ENCODE measurements around the gene HHIPL1. TPM values are rescaled to one million over a fixed set of nuclear protein-coding genes. Genes with fewer than 3 reads are reported as not detected.

The HHIPL1 gene
- total RNA-seq, 2 experiments from 2014 or later, result 0.25 to 0.72 TPM

DNA sequence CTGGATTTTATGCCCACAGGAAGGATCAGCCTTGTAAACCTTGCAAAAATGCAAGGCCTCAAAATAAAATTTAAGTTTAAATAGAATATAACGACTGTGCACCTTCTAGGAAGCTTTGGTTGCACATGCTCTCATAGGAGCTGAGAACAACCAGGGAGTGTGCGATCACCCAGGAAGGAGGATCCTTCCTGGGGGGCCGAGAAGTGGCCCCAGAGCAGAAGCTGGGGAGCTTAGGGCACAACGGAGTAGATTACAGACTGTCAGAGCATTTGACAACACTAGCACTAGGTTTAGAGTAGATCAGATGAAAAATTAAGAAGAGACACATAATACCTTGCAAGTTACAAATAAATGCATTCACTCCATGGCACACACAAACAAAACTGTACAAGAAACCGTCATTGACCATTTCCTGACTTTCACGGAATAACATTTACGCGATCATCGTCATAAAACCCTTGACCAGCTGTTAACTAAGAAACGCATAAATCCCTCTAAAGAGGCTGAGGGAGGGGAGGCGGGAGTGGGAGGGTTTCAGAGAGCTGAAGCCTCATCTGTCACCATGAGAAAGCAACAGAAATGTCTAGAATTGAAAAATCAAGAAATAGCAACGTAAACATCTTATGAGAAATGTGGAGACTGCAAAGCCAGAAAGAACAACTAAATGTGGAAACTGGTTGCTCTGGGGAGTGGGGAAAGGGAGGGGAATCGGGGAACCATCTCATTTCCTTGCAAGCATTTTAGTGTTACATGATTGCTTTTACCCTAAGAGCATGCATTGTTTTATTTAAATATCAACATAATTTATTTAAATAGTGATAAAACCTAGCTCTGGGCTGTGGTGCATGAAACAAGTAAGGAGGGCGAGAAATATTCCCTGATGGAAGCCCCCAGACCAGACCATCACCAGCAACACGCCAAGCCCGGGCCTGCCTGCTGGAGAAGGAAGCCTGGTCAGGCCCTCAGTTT, 27.8 kb upstream of the HHIPL1 start:
- no peak for TF ChIP-seq EZH2phosphoT487 (IDR thresholded peaks at IDR 0.05; ENCODE audit: borderline replicate concordance, low read depth, low read length)
- TF ChIP-seq, protein P1, sequence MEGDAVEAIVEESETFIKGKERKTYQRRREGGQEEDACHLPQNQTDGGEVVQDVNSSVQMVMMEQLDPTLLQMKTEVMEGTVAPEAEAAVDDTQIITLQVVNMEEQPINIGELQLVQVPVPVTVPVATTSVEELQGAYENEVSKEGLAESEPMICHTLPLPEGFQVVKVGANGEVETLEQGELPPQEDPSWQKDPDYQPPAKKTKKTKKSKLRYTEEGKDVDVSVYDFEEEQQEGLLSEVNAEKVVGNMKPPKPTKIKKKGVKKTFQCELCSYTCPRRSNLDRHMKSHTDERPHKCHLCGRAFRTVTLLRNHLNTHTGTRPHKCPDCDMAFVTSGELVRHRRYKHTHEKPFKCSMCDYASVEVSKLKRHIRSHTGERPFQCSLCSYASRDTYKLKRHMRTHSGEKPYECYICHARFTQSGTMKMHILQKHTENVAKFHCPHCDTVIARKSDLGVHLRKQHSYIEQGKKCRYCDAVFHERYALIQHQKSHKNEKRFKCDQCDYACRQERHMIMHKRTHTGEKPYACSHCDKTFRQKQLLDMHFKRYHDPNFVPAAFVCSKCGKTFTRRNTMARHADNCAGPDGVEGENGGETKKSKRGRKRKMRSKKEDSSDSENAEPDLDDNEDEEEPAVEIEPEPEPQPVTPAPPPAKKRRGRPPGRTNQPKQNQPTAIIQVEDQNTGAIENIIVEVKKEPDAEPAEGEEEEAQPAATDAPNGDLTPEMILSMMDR (conservative IDR thresholded peaks at IDR 0.05; ENCODE audit: low read length), result no peak
- ChIA-PET CTCF (ENCODE audit: unreplicated experiment) (interaction anchor here (0.5 kb wide), 1 partner anchor 16 kb away, joined by 3 read pairs; no protein-coding TSS in a partner anchor), POLR2A (no interaction called here)
- no peak overlapping the region for H3K4me2 ChIP-seq (ENCODE audit: low read length)
- no peaks in the 10 kb centered on the region for H3K9me3 ChIP-seq (ENCODE audit: low read length)
- no peaks in the 10 kb centered on the region for H3K79me2 ChIP-seq (ENCODE audit: insufficient read depth, low read depth, low read length)
- H3K9me2 ChIP-seq (ENCODE audit: insufficient read depth, low read length), result no peaks in the 10 kb centered on the region
- no peak overlapping the region for H3K4me3 ChIP-seq (ENCODE audit: low read depth, low read length, poor library complexity, severe bottlenecking)
- H3K4me1 ChIP-seq (ENCODE audit: insufficient read depth, low read length, poor library complexity, severe bottlenecking), result no peaks in the 10 kb centered on the region
- no peak for DNase-seq (ENCODE audit: low spot score)
- BruUV-seq (replicated peaks), result no TSS peak
- H3K36me3 ChIP-seq (ENCODE audit: insufficient read depth, low read length), result no peaks in the 10 kb centered on the region
- H4K20me1 ChIP-seq (ENCODE audit: insufficient read depth, low read length), result no peaks in the 10 kb centered on the region; the same call in 1 of the 2 replicates
- no peak overlapping the region for H2AFZ ChIP-seq (ENCODE audit: low read length)
- intact Hi-C loops (cut with micrococcal nuclease; ENCODE audit: unreplicated experiment), result no loop called here
- H3K27ac ChIP-seq (ENCODE audit: low read depth, low read length, poor library complexity, severe bottlenecking), result no peak overlapping the region

DNA sequence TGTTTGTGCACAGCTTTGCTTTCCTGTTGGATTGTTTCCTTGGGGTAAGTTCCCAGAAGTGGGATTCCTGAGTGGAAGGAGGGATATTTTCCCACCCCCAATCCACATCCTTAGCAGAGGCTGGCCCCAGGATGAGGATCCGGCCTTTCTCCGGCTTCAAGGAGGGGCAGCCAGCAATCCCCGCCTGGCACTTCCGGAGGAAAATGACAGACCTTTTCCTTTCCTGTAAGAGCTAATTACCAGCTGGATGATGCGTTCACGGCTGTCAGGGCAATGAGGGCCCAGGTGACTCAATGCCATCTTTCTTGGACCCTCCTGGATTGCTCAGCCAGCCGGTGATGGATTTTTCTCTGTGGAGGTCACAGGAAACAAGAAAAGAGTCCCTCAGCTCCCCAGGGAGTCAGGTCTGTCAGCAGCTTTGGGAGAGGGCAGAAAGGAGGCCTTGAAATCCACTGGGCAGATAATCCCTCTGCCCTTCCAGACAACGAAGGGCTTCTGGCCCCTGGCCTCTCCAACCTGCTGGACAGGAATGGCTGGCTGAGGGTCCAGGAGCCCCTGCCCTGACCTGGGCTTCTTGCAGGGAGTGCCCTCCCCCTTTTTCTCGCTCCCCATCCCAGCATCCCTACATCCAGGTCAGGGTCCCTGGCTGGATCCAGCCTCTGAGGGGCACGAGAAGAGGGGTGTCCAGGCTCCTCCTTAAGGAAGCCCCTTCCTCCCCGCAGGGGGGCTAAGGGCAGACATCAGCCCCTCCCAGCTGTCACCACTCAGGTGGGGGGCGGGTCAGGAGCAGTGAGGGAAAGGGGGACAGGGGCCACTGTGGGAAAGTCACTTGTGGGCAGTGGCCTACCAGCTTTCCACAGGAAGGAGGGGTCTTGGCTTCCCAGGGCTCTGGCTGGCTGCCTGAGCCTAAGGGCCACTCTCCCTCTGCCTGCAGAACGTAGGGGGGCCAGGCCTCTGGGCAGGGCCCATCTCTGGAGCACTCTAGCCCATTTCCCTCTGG, 24.8 kb upstream of the HHIPL1 start:
- BruUV-seq (replicated peaks), result no TSS peak
- Histone ChIP-seq H3K36me3 (ENCODE audit: insufficient read depth, low read length) (no peaks in the 10 kb centered on the region), H3K4me2 (ENCODE audit: low read length) (no peak overlapping the region), H3K27ac (ENCODE audit: low read depth, low read length, poor library complexity, severe bottlenecking) (no peak overlapping the region), H3K9me3 (ENCODE audit: low read length) (no peaks in the 10 kb centered on the region), H4K20me1 (ENCODE audit: insufficient read depth, low read length) (no peaks in the 10 kb centered on the region; the same call in 1 of the 2 replicates), H3K4me3 (ENCODE audit: low read depth, low read length, poor library complexity, severe bottlenecking) (no peak overlapping the region), H3K79me2 (ENCODE audit: insufficient read depth, low read depth, low read length) (no peaks in the 10 kb centered on the region), H3K9me2 (ENCODE audit: insufficient read depth, low read length) (no peaks in the 10 kb centered on the region), H3K4me1 (ENCODE audit: insufficient read depth, low read length, poor library complexity, severe bottlenecking) (no peaks in the 10 kb centered on the region), H2AFZ (ENCODE audit: low read length) (no peak overlapping the region)
- CTCF ChIA-PET (ENCODE audit: unreplicated experiment), result no interaction called here
- no peak for TF ChIP-seq EZH2phosphoT487 (IDR thresholded peaks at IDR 0.05; ENCODE audit: borderline replicate concordance, low read depth, low read length)
- TF ChIP-seq, protein P1 (conservative IDR thresholded peaks at IDR 0.05; ENCODE audit: low read length), result no peak
- intact Hi-C loops (cut with micrococcal nuclease; ENCODE audit: unreplicated experiment), result no loop called here
- no peak for DNase-seq (ENCODE audit: low spot score)
- POLR2A ChIA-PET, result interaction anchor here (0.6 to 1.6 kb wide), 2 partner anchors 15 to 1310 kb away, joined by 3 to 6 read pairs; no protein-coding TSS in a partner anchor
